HG03108 (cell line): ENCODE measurements around the gene MARCHF11.

ENCODE experiments used
- ATAC-seq: cut with Tn5 transposase; IDR thresholded peaks from one replicate; pipeline ENCODE4 v1.9.1; 2021; ENCODE audit warnings: moderate library complexity; ENCODE audit not compliant: unreplicated experiment

The MARCHF11 gene

DNA sequence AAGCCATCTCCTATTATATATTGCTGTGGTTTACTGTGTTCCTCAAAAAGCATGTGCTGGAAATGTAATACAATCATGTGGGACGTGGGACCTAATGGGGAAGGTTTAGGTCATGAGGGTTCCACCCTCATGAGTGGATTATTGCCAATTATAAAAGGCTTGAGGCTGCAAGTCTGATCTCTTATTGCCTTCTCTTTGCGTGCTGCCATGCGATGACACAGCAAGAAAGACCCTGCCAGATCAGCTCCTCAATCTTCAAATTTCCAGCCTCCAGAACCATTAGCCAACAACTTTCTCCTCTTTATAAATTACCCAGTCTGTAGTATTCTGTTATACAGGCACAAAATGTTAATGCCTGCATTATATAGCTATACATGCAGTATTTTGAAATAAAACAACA, 45.4 kb downstream of the MARCHF11 start:
- ATAC-seq, result no peak

DNA sequence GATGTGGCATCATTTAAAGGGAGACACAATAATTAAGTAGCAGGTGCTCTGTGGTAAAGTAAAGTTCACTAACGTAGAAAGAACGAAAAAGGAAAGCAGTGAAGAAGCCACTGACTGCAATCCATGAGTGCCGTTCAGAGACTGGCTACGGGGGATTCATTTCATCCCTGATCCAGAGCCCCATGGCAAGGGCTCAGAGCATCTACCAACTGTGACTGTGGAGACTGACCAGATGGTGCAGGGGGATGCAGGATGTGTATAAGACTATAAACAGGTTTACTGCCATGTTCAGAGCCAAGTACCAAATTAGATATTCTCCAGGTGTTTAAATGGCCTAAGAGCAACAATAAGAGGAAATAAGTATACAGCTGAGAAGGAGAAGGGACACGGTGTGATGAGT, 47.7 kb downstream of the MARCHF11 start:
- ATAC-seq, result no peak

DNA sequence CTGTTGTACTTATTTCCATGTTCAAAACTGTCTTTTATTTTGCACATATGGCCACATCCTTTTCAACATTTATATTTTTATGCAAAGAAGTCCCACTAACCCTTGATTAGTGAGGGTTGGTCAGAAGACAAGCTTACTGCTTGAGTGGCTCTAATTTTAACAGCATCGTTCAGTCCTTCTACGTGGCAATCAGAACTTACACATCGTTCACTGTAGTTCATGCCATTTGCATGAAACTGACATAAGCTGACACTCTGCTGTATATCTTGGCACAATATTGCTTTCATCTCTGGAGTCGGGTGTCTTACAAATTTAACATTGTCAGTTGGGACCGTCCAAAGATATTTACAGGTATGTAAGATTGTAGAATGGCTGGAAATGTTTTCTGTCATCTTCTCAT, 50.6 kb downstream of the MARCHF11 start:
- ATAC-seq, result no peak

DNA sequence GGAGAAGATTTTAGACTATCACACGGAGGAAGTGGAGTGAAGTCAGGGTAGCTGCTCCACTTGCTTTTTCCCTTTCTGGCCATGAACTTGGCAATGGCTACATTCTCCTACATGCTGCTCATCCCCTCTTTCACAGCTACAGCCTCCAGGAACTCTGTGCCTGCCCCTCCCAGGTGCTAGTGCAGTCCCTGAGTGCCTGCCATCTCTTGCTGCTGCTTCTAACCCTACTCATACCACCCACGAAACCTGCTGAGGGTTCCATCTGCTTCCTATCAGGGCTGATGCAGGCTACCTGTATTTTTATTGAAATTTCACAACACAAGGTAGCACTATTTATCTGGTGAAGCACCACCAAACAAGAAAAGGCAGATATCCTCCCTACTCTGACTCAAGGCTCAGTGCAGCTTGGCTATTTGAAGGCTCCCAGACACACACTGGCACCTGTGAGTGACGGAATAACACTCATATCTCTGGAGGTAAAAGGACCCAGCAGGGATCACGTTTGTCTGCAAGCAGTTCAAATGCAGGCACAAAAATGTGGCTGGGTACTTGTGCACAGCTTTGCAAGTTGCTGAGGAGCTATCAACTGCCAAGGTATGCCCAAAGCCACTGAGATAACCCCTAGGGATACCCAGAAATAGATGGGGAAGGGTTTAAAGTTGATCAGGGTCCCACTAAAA, 51.6 kb downstream of the MARCHF11 start:
- ATAC-seq, result no peak

DNA sequence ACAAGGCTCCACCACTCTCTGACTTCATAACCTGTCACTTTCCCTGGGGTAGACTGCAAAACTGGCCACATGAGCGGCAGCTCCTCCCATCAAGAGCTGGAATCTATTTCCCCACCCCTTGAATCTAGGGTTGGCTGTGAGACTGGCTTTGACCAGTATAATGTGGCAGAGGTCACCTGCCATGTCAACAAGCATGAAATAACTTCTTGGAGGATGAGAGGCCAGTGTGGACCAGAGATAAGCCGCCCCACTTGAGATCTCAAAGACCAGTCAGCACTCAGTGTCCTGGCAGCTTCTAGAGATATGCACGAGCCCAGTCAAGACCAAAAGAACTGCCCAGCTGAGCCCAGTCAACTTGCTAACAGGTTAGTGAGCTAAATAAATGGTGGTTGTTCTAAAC, 59.0 kb downstream of the MARCHF11 start:
- no peak for ATAC-seq

DNA sequence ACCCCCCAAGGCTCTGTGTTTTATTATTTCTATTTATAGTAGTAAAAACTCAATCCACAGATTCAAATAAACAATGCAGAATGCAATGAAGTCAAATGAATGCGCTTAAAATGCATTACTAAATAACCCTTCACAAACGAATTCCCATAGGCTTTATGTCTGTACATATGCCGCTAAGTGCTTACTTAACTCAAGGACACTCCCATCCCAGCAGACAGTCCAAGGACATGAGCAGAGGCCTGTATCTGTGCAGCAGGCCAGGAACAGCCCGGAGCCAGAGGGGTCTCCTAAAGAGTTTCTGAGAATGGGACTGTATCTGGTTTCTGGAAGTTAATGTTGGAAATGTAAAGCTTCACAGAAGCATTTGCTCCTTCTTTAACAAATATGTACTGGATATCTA, 59.8 kb downstream of the MARCHF11 start:
- ATAC-seq, result no peak

DNA sequence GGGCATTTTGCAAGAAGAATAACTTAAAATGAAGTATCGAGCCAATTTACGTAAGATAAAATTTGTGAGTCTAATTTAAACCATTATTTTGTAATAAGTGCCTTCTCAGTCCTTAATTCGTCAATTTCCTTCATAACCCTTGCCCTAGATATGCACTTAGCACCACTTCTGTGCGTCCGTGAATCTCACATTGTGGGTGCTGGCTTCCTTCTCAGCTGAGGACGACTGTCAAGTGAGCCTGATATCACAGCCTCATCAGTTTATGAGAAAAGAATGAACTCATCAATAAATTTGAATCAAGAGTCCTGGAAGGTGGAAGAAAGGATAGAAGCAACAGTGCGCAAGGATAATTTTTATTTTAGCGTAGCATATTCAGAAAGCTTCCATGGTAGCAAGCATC, 64.5 kb downstream of the MARCHF11 start:
- ATAC-seq, result no peak

DNA sequence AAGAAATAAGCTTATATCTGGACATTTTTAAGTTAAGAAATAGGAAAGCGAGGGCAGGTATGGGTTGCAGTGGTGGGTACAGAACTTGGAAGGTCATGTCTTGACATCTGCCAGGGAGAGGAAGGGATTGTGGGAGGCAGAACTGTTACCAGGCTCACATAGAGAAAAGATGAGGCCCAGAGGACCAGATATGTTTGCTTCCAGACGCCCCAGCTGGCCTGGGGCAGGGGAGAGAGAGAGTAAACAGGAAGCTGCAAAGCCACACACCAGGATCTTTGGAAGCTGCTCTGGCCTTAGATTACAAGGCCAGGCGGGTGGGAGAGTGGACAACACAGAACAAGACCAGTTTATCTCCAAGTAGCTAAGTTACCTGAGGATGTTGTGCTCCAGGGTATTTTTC, 71.2 kb downstream of the MARCHF11 start:
- no peak for ATAC-seq

DNA sequence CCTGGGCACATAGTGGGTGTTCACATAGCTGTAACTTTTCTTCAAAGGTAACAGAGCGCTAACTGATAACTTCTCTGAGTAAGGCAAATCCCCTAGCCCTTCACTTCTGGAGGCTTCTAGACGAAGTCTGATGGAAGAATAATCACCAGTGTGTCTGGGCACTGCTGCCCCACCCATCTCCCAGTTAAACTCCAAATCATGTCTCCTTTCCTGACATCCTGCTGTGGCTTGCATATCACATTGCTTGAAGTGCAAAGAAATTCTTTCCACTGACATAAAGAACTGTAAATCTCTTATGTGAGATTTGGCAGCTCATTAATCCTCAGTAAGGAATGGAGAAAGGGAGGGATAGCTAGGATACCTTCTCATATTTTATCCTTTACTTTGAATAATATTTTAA, 74.6 kb downstream of the MARCHF11 start:
- ATAC-seq, result no peak

DNA sequence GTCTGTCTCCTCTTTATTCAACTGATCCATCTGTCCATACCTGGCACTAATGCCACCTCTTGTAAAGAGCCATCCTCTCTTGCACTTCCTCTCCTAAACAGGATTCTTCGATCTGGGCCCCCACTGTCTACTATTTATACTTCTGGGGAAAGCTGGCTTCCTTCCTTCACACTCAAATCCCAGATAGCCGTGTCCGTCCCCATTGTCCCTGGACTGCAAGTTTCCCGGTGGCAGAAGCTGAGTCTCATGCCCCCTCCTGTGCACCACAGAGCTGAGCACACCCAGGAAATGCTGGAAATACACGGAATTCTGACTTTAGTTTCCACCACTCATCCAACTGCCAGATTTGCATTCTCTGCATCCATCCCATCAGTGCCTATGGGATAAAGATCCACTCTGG, 84.0 kb downstream of the MARCHF11 start:
- ATAC-seq, result no peak

DNA sequence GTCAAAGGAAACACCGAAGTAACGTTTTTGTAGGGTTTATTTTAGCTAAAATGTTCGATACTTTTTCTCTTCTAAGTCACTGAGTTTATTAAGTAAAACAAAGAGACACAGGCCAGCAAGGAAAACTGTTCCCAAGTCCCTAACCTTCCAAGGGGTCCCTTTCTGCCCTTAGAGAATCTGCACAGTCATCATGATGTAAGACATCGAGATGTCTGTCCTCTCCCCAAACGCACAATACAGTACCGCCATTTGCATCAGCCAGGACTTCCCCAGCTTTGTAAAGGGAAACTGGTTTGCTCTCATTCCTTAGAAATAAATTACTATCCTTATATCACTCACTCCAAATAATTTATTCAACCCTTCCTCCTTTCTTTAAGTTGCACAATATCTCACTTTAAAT, 89.3 kb downstream of the MARCHF11 start:
- ATAC-seq, result no peak

DNA sequence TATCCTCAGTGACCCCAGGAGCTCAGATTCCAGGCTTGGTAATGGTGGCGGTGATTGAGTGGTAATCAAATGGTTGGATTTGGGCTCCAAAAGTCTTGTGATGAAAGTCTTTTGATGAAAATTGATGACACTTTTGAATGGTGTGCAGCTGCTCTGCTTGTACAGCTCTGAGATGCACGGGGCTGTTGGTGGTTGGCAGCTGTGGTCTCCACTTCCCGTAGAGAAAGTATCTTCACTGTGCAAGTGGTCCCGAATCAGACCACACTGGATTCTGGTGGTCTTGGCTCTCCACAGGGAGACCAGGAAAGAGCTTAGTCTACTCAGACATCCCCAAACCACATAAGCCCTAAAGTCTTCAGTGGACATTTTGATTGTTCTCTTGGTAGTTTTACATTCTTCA, 96.6 kb downstream of the MARCHF11 start:
- ATAC-seq, result no peak

DNA sequence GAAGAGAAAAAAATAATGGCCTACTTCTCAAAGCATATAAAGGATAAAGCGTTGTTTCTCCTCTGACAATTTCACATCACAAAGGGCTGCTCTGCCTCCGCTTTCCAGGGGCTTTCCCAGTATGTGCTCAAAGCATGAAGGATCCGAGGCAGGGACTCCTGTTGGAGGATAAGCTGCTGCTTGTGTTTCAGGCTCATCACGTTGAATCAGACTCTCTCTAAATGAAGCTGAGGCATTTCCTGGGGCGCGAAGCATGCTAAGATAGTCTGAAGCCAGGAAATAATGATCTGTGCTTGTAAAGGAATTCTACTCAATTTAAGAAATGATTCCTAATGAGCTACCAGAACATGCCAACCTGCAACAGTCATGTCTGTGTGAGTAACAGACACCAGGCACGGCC, 97.5 kb downstream of the MARCHF11 start:
- no peak for ATAC-seq

DNA sequence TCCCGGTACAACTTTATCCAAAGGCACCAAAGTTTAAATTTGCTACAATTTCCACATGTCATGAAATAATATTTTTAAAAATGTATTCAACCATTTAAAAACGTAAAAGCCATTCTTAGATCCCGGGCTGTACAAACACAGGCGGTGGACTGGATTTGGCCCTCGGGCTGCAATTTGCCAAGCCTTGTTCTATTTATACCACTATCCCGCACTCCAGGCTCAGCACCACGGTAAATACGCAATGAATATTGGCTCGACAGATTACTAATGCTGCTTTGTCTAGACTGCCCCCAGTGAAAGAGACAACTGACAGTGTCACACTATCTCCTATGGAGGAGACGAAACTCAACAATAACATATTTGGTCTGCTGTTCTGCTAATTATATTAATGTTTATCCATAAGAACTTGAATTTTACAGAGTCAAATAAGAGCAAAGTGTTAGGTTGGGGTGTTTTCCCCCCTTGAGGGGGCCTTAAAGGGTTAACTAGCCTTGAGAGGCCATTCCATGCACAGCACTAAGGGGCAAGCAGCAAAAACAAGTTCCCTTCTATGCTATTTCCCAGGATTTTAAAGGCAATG, 98.1 kb downstream of the MARCHF11 start:
- no peak for ATAC-seq

DNA sequence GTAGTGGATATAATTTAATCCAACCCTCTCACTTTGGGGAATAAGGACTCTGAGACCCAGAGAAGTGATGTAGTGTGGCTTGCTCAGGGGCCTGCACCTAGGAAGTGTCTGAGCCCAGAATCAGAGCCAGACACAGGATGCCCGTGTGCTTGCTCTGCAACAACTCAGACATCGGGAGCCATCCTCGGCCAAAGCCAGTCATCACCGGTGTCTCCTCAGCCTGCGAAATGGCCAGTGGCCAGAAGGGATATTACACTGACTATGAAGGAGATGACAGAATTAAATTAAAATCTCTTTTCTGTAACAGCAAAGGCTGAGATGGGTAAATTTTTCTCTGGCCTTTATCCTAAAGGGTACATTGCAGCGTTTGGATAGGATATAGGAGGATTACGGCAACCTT, 102.9 kb downstream of the MARCHF11 start:
- no peak for ATAC-seq

DNA sequence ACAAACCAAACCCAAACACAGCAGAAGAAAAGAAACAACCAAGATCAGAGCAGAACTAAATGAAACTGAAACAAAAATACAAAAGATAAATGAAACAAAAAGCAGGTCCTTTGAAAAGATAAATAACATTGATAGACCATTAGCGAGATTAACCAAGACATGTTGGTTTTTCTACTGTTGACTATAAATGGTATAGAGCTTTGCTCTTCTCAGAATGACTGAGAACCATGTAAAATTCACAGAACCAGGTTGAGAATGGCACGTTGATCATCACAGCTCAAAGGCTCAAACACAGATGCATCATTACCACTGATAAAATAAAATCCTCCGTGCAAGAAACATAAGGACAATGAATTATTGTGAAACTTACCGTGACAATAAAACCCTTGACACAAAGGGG, 105.2 kb downstream of the MARCHF11 start:
- no peak for ATAC-seq

DNA sequence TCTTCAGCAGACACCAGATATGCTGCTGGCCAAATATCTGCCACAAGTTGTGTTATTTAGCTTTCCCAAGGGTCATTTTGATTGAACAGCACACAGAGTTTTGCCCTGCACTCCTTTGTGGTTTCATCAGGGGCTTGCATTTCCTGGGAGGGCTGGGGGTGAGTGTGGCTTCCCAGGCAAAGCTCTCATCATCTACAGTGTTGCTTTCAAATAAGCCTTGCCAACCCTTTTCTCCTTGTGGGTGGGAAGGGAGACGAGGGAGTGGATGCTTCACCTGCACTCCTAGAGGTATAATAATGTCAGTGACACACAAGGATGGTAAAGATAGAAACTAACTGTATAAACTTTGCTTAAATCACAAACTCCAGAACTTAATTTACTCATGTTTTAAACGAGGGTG, 107.0 kb downstream of the MARCHF11 start:
- ATAC-seq, result no peak

DNA sequence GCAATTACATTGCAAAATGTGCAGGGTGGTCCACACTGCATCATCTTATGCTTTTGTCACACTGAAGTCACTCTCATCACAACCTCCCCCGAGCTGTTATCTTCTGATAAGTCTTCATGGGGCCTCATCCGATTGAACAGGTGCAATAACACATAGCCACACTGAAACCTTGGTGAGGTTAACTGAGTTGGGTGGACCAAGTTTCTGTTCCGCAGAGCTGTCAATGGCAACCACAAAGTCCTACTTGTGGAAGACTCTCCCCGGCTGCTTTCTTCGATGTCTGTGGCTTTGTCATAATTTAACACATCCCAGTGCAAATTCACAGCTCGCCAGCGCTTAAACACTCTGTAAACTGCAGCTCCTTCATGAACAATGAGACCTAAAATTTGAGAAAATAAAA, 112.2 kb downstream of the MARCHF11 start:
- ATAC-seq, result no peak

DNA sequence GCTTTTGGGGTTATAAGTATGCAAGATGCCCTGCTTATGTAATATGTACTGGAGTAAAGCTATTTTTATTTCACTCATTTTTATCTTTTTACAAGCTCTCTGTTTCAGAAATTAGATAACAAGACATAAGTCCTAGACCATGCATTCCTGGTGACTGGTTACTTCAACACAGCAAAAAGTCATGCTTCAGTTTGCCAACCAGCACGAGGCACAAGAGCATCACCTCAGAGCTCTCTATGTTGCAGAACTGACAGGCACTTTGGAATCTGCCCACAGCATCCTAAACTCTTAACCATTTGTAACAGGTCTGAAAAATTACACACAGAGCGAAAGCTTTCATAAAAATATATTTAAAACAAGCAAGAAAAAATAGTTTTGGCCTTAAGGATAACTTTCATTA, 112.8 kb downstream of the MARCHF11 start:
- no peak for ATAC-seq

DNA sequence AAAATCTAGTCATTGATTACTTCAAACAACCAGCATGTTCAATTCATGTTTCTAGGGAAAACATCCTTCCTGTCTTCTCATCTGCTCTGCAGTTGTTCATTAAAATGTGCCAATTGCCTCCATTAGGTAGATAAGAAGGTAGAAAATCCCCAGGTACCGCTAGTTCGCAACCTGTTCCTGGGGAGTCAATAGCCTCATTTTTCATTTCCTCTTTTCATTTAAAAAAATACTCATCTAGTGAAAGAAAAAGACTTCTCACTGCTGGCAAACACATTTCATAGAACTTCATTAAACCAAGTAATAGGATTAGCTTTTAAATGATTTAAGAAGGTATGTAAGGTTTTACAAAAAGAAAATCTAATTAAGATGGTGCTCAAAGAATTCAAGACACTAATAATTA, 113.3 kb downstream of the MARCHF11 start:
- no peak for ATAC-seq

DNA sequence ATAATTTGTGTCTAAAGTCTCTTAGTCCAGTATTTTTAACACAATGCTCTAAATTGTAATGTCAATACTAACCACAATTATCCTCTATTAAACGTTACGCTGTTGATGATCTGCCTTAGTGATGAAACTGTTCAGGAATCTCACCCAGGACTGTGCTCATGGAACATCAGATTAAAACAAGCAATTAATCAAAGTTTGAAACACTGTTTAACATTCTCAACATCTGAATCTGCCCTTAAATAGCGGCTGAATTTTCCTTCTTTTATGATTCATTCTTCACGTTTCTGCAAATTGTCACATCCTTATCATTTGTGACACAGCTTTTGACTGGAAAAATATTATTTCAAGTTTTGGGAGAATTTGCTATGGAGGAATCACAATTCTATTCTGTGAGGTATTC, 113.8 kb downstream of the MARCHF11 start:
- ATAC-seq, result no peak

DNA sequence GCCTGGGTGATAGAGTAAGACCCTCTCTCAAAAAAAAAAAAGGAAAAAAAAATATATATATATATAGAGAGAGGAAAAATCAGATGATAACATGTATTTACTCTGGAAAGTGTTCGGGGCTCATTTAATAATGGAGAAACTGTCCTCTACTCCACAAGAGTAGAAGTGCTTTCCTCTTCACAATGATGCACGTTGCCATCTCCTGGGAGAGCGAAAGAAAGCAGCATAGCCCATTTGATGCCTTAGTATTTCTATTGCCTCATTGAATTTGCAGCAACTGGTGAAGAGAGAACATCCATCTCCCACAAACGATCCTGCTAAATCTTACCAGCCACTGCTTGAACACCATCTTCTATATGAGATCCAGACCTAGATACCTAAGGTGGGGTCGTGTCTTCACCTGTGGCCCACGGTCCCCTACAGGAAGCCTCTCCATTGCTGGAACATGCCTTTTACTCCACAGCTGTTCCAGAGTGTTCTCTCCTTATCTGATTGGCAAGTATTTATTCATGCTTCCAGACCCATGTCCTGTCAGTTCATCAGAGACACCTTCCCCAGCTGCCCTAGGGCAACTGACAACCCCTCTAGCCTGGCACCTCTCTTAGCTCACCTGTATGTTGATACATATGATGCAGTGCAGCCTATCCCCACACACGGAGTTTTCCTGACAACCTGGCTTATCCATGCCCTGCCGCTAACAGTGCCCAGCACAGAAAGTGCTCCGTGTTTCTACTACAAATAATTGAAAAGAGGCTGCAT, 115.3 kb downstream of the MARCHF11 start:
- no peak for ATAC-seq
